Progenitor cell of endocrine pancreas (in vitro differentiated cells): ENCODE results near the gene KMT2C. TPM values are rescaled to one million over a fixed set of nuclear protein-coding genes. Genes with fewer than 3 reads are reported as not detected.

ENCODE experiments used
- DNase-seq: peaks from one replicate; pipeline ENCODE4 v3.0.0; 2021; ENCODE audit warnings: low spot score; ENCODE audit not compliant: unreplicated experiment
- H3K27ac Mint-ChIP-seq: 2 replicates; pipeline ENCODE4 v1.8.0; 2021; ENCODE audit warnings: mild to moderate bottlenecking, moderate library complexity, mixed read lengths
- H3K27me3 Mint-ChIP-seq: 2 replicates; pipeline ENCODE4 v1.8.0; 2021; ENCODE audit warnings: mixed read lengths
- H3K36me3 Mint-ChIP-seq: 2 replicates; pipeline ENCODE4 v1.8.0; 2022; ENCODE audit warnings: mixed read lengths; ENCODE audit not compliant: insufficient read depth
- H3K4me1 Mint-ChIP-seq: 2 replicates; pipeline ENCODE4 v1.8.0; 2021; ENCODE audit warnings: low read depth, mixed read lengths
- H3K4me3 Mint-ChIP-seq: 2 replicates; pipeline ENCODE4 v1.8.0; 2021; ENCODE audit warnings: low read depth, mild to moderate bottlenecking, moderate library complexity, mixed read lengths
- H3K9me3 Mint-ChIP-seq: 2 replicates; pipeline ENCODE4 v1.8.0; 2021; ENCODE audit warnings: low read depth, mixed read lengths
- total RNA-seq: library from RNA; stranded (reverse); gene quantifications from 2 replicates; pipeline ENCODE4 v1.2.1, GENCODE V29; 2021
- TF ChIP-seq, protein P1 (sequence below): fragments of 200-600 bp; sonication (generic); IDR thresholded peaks from one replicate; pipeline ENCODE4 v1.5.0; 2021; ENCODE audit warnings: antibody characterized with exemption, mild to moderate bottlenecking; ENCODE audit not compliant: unreplicated experiment

KMT2C gene
- total RNA-seq, 1 donor from 2014 or later = 75.9 TPM

DNA sequence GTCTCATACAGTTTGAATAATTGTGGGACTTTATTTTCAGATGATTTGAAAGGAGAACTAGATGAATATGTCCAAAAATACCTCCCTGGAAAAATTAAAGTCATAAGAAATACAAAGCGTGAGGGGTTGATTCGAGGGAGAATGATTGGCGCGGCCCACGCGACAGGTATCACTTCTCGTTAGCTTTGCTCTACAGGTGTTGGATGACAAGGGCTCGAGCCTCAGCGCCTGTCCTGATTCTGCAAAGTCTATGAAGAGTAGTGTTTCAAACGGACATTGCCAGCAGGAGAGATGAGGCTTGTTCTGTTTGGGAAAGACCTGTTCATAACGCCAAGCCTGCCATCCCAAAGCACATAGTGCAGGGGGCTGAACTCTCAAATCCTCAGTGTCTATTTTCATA, 330.6 kb downstream of the KMT2C start:
- Mint-ChIP-seq H3K4me3 (no peak overlapping the region), H3K9me3 (no peaks in the 10 kb centered on the region), H3K36me3 (peaks cover 24% of the 10 kb centered on the region), H3K27me3 (no peaks in the 10 kb centered on the region), H3K27ac (no peak overlapping the region), H3K4me1 (peaks cover 2% of the 10 kb centered on the region)
- TF ChIP-seq, protein P1, sequence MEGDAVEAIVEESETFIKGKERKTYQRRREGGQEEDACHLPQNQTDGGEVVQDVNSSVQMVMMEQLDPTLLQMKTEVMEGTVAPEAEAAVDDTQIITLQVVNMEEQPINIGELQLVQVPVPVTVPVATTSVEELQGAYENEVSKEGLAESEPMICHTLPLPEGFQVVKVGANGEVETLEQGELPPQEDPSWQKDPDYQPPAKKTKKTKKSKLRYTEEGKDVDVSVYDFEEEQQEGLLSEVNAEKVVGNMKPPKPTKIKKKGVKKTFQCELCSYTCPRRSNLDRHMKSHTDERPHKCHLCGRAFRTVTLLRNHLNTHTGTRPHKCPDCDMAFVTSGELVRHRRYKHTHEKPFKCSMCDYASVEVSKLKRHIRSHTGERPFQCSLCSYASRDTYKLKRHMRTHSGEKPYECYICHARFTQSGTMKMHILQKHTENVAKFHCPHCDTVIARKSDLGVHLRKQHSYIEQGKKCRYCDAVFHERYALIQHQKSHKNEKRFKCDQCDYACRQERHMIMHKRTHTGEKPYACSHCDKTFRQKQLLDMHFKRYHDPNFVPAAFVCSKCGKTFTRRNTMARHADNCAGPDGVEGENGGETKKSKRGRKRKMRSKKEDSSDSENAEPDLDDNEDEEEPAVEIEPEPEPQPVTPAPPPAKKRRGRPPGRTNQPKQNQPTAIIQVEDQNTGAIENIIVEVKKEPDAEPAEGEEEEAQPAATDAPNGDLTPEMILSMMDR = no peak
- DNase-seq = no peak

DNA sequence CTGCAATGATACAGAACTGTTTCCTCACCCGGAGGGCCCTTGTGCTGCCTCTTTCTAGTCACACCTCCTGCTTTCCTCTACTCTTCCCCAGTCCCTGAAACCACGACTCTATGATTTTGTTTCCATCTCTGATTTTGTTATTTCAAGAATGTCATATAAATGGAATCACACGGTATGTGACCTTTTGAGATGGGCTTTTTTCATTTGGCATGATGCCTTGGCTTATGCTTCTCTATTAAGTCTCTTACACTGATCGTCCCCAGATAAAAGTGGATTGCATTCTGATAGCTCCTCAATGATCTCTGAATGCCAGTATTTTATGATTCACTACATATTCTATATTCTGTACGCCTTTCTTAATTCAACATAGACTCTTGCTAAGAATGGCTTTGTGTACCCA, 332.1 kb downstream of the KMT2C start:
- Mint-ChIP-seq H3K9me3 (no peaks in the 10 kb centered on the region), H3K4me3 (no peak overlapping the region), H3K27ac (no peak overlapping the region), H3K27me3 (no peaks in the 10 kb centered on the region), H3K36me3 (peaks cover 22% of the 10 kb centered on the region), H3K4me1 (peaks cover 2% of the 10 kb centered on the region)
- TF ChIP-seq, protein P1 = no peak
- DNase-seq = no peak

- TF ChIP-seq, protein P1 = no peak
- no peaks in the 10 kb centered on the region for H3K27me3 Mint-ChIP-seq
- H3K4me1 Mint-ChIP-seq = peaks cover 2% of the 10 kb centered on the region
- H3K36me3 Mint-ChIP-seq = peaks cover 22% of the 10 kb centered on the region
- H3K27ac Mint-ChIP-seq = no peak overlapping the region
- H3K9me3 Mint-ChIP-seq = no peaks in the 10 kb centered on the region
- no peak overlapping the region for H3K4me3 Mint-ChIP-seq
- no peak for DNase-seq
Measured at GRCh38 chr7:152103066-152103465, 332.7 kb downstream of the KMT2C start.

DNA sequence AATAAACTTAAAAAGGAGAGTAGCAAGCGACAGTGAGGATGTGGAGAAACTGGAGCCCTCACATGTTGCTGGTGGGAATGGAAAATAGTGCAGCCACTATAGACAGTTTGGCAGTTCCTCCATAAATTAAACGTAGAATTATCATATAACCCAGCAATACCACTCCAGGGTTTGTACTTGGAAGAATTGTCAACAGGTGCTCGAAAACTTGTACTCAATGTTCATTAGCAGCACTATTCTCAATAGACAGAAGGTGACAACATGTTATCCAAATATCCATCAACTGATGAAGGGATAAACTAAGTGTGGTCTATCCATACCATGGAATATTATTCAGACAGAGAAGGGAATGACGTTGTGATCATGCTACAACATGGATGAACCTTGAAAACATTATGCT, 338.5 kb downstream of the KMT2C start:
- no peak for DNase-seq
- no peaks in the 10 kb centered on the region for H3K27me3 Mint-ChIP-seq
- H3K27ac Mint-ChIP-seq = no peak overlapping the region
- peaks cover 3% of the 10 kb centered on the region for H3K4me1 Mint-ChIP-seq
- TF ChIP-seq, protein P1 = no peak
- H3K9me3 Mint-ChIP-seq = no peaks in the 10 kb centered on the region
- no peak overlapping the region for H3K4me3 Mint-ChIP-seq
- H3K36me3 Mint-ChIP-seq = peaks cover 10% of the 10 kb centered on the region

DNA sequence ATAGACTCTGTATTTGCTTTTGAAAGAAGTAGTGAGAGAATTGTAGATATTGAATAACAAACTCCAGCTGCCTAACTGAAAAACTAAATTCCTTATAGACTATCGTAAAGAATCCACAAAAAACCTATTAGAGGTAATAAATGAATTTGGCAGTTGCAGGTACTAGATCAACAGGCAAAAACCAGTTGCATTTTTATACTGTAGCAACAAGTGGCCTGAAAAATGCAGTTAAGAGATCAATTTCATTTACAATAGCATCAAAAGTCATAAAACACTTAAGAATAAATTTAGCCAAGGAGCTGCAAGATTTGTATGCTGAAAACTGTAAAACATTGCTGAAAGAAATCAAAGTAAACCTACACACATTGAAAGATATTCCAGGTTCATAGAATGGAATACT, 340.0 kb downstream of the KMT2C start:
- Mint-ChIP-seq H3K4me1 (peaks cover 3% of the 10 kb centered on the region), H3K27ac (no peak overlapping the region), H3K36me3 (peaks cover 7% of the 10 kb centered on the region), H3K27me3 (no peaks in the 10 kb centered on the region), H3K4me3 (no peak overlapping the region), H3K9me3 (peaks cover under 1% of the 10 kb centered on the region)
- no peak for DNase-seq
- TF ChIP-seq, protein P1 = no peak
